Stimulated activated CD4-positive, alpha-beta T cell treated with anti-CD3 and anti-CD28 coated beads, Interleukin-15, amount 100 ng/mL, for 24 hours (primary cell): ENCODE results near the gene SKA1.
"Not testable (repeated sequence)": the region's sequence is repeated elsewhere in the genome, so short reads cannot be mapped to it uniquely, and the experiment has no call there.

Experiments used
- DNase-seq: peaks from one replicate; pipeline ENCODE4 v3.0.0-alpha.2; 2020

The SKA1 gene

DNA sequence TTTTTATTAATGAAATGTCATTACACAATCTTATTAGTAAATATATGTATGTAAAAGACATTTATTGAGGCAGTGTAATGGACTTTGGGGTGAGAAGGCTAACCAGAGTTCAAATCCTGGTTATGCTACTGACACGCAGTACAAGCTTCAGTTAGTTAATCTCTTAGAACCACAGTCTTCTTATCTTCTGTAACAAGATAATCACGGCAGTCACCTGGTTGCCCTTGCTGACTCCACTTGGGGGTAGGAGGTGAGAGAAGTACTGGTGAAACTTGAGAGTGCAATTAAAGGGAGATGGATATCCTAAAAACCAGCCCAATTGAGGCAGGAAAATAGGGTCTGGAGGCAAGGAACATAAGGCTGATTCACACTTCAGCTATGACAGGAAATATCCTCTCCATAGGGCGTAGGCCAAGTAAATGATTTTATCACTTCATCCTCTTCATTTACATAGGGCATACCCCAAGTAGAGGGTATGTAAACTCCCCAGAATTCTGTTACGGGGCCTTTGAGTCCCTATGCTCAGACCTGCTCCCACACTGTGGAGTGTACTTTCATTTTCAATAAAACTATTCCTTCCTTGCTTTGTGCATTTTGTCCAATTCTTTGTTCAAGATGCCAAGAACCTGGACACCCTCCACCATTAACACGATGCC lies 21.3 kb downstream of the SKA1 start:
- no peak for DNase-seq

- no peak for DNase-seq
These were observed 22.2 kb downstream of the SKA1 start for GRCh38 chr18:50397023-50397422.

DNA sequence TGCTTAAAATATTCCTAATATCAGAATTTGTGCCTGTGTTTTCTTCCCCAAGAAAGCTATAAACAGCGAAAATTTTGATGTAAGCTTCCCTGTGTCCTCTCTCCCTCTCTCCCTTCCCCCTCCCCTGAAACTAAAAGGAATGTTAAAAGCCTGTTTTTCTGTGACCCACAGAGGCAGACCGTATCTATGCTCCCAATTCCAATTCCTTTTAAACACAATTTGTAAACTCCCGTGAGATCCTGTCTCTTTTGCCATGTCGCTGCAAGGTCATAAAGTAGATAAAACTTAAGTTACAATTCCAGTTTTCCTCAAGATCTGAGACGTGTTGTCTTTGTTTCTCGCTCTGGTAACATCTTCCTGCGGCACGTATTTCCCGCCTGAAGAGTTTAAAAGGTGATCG lies 23.3 kb downstream of the SKA1 start:
- DNase-seq: no peak

- DNase-seq: no peak
These were observed 24.1 kb downstream of the SKA1 start for GRCh38 chr18:50398947-50399346.

DNA sequence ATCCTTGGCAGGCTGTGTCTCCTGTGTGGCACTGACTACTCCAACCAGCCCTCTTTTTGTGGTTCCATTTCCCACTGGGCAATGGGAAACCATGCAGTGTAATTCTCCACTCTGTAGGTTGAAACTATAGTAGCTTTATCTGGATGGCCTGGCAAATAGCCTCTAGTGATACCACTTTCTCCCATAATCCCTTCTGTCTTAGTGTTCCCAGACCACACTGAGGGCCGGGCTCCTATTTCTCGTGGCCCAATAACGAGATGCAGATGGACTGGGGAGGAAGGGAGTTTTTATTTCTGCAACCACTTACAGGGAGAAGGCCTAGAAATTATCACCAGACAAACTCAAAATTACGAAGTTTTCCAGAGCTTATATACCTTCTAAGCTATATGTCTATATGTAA lies 24.7 kb downstream of the SKA1 start:
- DNase-seq: no peak

DNA sequence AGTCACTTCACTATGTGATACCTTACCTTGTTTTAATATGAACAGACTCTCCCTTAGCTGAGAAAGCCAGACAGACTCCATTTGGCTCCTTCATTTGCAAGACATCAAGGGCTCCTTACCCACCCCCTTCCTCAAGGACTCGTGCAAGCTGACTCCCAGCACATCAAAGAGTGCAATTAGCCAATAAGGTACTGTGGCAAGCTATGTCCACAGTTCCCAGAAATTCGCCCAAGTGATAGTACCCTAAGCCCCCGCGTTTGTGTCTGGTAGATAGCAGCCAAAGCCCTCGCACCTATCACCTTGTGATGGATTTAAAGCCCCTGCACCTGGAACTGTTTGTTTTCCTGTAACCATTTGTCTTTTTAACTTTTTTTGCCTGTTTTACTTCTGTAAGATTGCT lies 25.6 kb downstream of the SKA1 start:
- not testable (repeated sequence) for DNase-seq

- no peak for DNase-seq
These were observed 26.4 kb downstream of the SKA1 start for GRCh38 chr18:50401295-50401694.

- peak; percentile 39 for DNase-seq
These were observed 27.0 kb downstream of the SKA1 start for GRCh38 chr18:50401888-50402287.

- not testable (repeated sequence) for DNase-seq
These were observed 30.1 kb downstream of the SKA1 start for GRCh38 chr18:50404752-50405581.

GRCh38 chr18:50405582-50406271 lies 30.9 kb downstream of the SKA1 start:
- DNase-seq: no peak

- DNase-seq: no peak
These were observed 34.4 kb downstream of the SKA1 start for GRCh38 chr18:50409236-50409635.

- DNase-seq: peak; percentile 22
These were observed 35.2 kb downstream of the SKA1 start for GRCh38 chr18:50410008-50410407.

GRCh38 chr18:50410894-50411293 lies 36.0 kb downstream of the SKA1 start:
- no peak for DNase-seq

GRCh38 chr18:50416832-50417231 lies 42.0 kb downstream of the SKA1 start:
- not testable (repeated sequence) for DNase-seq

- not testable (repeated sequence) for DNase-seq
These were observed 42.9 kb downstream of the SKA1 start for GRCh38 chr18:50417705-50418104.

GRCh38 chr18:50418650-50419049 lies 43.8 kb downstream of the SKA1 start:
- no peak for DNase-seq

- no peak for DNase-seq
These were observed 47.5 kb downstream of the SKA1 start for GRCh38 chr18:50422286-50422898.

DNA sequence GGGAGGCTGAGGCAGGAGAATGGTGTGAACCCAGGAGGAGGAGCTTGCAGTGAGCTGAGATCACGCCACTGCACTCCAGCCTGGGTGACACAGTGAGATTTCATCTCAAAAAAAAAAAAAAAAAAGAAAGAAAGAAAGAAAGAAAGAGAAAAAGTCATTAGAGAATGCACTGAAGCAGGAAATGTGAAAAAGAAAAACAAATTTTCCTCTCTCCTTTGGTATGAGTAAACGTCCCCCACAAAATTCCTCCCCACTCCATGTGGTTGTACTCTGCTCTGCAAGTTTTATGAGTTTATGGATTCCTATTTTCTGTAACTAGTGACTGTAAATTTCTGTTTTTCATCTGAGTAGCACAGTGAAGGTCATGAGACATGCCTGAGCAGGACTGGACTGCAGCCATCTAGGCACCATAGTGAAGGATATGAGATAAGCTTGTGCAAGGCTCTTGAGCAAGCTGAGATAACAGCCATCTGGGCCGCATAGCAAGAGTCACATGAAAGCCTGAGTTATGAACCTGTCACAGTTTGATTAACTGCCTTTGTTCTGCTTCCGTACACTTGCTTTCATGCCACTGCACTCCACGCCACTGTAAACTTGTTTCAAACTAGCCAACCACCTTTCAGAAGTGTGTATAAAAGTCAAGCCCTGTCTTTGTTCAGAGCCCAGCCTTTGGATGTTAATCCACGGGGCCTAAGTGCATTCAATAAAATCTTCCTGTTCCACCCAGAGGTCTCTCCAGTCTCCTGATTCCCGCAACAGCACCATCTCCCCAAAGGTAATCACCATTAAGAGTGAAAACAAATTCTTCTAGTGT lies 50.2 kb downstream of the SKA1 start:
- DNase-seq: no peak

DNA sequence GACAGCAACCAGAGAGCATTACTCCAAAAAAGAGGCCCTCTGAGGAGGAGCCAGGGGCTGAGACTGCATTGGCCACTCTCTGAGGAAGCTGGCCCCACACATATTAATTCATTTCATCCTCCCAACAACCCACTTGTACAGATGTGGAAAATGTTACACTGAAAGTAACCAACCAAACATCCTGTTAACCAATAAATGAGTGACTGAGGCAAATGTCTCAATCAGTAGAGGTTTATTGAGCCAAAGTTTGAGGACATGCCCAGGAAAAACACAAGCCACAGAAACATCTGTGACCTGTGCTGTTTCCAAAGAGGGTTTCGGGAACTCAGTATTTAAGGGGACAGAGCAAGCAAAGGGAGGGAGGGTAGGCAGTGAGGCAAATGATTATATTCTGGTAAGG lies 53.0 kb downstream of the SKA1 start:
- no peak for DNase-seq

DNA sequence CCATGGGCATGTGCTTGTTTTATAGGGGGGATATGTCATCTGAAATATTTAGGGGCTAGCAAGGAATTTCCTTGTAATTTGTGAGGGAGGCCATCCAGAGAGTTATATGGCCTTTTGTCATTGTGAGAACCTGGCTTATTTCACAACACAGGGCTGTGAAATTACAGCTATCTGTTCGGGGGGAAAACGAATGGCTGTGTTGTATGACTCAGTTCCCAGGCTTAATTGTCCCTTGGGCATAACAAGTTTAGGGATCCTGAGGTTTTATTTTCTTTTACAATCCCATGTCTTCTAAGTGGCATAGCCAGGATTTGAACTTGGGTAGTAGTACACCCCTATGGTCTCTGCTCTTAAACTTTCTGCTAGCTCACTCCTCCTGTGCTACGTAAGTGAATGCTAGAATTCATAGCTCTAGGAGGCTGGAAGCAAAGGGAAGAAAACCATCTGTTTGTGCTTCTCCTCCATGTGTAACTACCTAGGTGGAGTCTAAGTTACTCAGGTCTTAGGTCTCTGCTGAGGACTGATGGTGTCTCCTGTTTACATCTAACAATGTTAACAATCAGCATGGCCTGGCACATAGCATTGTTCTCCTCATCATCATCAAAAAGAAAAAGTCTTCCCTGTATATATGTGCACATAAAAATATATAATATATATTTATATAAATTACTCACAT lies 53.8 kb downstream of the SKA1 start:
- no peak for DNase-seq

DNA sequence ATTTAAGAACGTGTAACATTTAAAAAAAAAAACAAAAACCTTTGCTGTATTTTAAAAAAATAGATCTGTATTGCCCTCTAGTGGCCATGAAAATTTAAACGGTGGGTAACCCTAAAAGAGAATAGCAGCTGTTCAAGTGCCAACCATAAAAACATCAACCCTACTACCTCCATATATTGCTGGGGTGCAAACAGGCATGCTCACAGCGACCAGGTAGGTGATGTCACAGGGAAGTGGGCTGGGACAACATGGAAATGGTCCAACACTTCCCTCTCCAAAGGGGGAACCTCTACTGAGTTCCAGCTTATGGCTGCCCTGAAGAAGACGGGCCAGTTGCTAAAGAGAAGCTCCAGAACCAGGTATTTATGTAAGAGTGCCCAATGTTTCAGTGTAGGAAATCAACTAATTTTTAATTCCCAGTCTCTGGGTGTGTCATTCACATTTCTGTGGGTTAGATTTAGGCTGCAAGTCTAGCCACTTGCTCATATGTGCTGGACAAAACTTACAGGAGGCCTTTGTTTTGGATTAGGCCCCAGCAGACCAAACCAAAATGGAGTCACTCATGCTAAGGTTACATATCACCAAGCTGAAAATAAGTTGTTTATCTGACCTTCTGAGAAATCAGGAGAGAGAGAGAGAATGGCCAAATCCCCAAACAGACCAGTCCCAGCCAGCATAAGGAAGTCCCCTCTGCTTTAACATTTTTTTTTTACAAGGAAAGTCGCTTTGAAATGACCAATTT lies 54.5 kb downstream of the SKA1 start:
- DNase-seq: no peak
